Measurements from ENCODE around the gene KLK3.
"Not testable (repeated sequence)": the region's sequence is repeated elsewhere in the genome, so short reads cannot be mapped to it uniquely, and the experiment has no call there.

The KLK3 gene

DNA sequence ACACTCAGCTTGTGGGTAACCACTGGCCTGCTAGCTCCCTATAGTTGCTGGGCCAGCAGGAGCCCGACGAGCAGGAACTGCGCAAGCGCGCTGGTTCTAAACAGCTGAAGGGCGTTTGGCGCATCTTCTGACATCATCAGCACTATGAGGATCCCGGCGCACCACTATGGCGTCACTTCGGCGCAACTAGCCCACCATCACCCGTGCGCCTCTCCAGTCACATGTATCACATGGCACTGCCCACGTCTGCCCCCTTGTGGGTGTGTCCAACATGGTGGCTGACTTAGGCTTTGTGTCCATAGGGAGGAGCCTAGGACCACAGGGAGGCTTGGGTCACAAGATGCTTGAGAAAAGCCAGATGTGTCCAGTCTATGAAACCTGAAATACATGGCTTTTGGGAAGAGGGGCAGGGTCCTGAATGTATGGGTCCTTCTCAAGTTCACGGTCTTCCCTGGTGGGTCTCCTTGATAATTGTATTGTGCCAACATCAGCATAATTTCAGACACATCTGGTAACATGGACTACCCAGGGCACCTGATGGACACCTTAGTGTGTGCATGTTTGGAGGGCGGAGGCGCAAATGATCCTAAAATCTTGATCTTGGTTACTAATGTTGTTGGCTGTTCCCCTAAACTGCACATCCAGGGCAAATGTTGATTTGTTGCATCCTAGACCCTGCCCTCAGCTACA is 38.5 kb downstream of the KLK3 start:
- Histone ChIP-seq H3K36me3 (no peaks in the 10 kb centered on the region), H3K4me3 (ENCODE audit: low read depth, low read length) (no peak overlapping the region), H3K9me3 (ENCODE audit: severe bottlenecking) (peaks cover 12% of the 10 kb centered on the region), H3K27me3 (ENCODE audit: insufficient read depth, low read depth, severe bottlenecking) (peaks cover 79% of the 10 kb centered on the region), H3K27ac (no peak overlapping the region)
- TF ChIP-seq, protein P1, sequence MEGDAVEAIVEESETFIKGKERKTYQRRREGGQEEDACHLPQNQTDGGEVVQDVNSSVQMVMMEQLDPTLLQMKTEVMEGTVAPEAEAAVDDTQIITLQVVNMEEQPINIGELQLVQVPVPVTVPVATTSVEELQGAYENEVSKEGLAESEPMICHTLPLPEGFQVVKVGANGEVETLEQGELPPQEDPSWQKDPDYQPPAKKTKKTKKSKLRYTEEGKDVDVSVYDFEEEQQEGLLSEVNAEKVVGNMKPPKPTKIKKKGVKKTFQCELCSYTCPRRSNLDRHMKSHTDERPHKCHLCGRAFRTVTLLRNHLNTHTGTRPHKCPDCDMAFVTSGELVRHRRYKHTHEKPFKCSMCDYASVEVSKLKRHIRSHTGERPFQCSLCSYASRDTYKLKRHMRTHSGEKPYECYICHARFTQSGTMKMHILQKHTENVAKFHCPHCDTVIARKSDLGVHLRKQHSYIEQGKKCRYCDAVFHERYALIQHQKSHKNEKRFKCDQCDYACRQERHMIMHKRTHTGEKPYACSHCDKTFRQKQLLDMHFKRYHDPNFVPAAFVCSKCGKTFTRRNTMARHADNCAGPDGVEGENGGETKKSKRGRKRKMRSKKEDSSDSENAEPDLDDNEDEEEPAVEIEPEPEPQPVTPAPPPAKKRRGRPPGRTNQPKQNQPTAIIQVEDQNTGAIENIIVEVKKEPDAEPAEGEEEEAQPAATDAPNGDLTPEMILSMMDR (IDR thresholded peaks at IDR 0.05; ENCODE audit: low read depth, low read length) = peak; percentile 12; the same call in 1 of the 2 replicates
- peak; percentile 22 for DNase-seq

- no peak overlapping the region for H3K27ac ChIP-seq
These were observed 40.0 kb downstream of the KLK3 start for GRCh38 chr19:50894478-50895356.

DNA sequence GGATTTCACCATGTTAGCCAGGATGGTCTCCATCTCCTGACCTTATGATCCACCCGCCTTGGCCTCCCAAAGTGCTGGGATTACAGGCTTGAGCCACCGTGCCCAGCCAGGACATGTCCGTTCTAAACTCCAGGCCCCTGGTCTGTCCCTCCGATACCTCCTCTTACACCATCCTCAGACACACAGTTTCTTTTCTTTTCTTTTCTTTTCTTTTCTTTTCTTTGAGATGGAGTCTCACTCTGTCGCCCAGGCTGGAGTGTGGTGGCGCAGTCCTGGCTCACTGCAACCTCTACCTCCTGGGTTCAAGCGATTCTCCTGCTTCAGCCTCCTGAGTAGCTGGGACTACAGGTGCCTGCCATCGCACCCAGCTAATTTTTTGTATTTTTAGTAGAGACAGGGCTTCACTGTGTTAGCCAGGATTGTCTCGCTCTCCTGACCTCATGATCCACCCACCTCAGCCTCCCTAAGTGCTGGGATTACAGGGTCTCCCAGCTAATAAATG is 41.4 kb downstream of the KLK3 start:
- DNase-seq; H3K36me3 ChIP-seq; H3K4me3 ChIP-seq (ENCODE audit: low read depth, low read length); H3K27ac ChIP-seq: not testable (repeated sequence)
- Histone ChIP-seq H3K9me3 (ENCODE audit: severe bottlenecking) (peaks cover 12% of the 10 kb centered on the region), H3K27me3 (ENCODE audit: insufficient read depth, low read depth, severe bottlenecking) (peaks cover 71% of the 10 kb centered on the region)

More at GRCh38 chr19:50894478-50895356, 40.0 kb downstream of the KLK3 start:
- TF ChIP-seq, protein P1 (IDR thresholded peaks at IDR 0.05; ENCODE audit: low read depth, low read length) = no peak
- peaks cover 78% of the 10 kb centered on the region for H3K27me3 ChIP-seq (ENCODE audit: insufficient read depth, low read depth, severe bottlenecking)
- peaks cover 12% of the 10 kb centered on the region for H3K9me3 ChIP-seq (ENCODE audit: severe bottlenecking)
- no peak for DNase-seq
- no peaks in the 10 kb centered on the region for H3K36me3 ChIP-seq
- no peak overlapping the region for H3K4me3 ChIP-seq (ENCODE audit: low read depth, low read length)

DNA sequence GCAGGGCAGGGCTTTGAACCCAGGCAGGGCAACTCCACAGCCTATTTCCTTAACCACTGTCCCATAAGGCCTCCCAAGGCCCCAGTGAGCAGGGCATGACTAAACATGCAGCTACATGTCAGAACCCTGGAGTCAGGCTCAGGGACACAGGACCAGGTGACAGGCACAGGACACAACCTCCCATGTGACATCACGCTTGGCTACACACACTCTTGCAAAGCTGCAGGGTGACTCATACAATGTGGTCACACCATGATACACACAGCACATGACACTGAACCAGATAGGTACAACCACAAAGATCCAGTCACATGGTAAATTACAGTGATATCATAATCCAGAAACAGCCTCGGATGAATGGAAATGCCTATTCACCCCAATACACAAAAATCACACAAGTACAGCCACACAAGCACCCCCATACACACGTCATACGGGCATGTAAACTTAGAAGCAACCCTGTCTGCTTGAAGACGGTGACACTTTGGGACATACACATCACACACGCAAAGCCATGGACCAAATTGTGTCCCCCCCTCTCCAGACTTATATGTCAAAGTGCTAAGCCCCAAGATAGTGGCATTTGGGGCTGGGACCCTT is 42.0 kb downstream of the KLK3 start:
- Histone ChIP-seq H3K36me3 (no peaks in the 10 kb centered on the region), H3K9me3 (ENCODE audit: severe bottlenecking) (peaks cover 12% of the 10 kb centered on the region), H3K27ac (no peak overlapping the region), H3K27me3 (ENCODE audit: insufficient read depth, low read depth, severe bottlenecking) (peaks cover 73% of the 10 kb centered on the region), H3K4me3 (ENCODE audit: low read depth, low read length) (no peak overlapping the region)
- DNase-seq = peak; percentile 51
- TF ChIP-seq, protein P1 (IDR thresholded peaks at IDR 0.05; ENCODE audit: low read depth, low read length) = no peak

GRCh38 chr19:50897191-50897607 is 42.5 kb downstream of the KLK3 start:
- Histone ChIP-seq H3K27me3 (ENCODE audit: insufficient read depth, low read depth, severe bottlenecking) (peaks cover 69% of the 10 kb centered on the region), H3K9me3 (ENCODE audit: severe bottlenecking) (peaks cover 12% of the 10 kb centered on the region), H3K27ac (no peak overlapping the region), H3K4me3 (ENCODE audit: low read depth, low read length) (no peak overlapping the region), H3K36me3 (no peaks in the 10 kb centered on the region)
- no peak for DNase-seq
- TF ChIP-seq, protein P1 (IDR thresholded peaks at IDR 0.05; ENCODE audit: low read depth, low read length) = no peak

DNA sequence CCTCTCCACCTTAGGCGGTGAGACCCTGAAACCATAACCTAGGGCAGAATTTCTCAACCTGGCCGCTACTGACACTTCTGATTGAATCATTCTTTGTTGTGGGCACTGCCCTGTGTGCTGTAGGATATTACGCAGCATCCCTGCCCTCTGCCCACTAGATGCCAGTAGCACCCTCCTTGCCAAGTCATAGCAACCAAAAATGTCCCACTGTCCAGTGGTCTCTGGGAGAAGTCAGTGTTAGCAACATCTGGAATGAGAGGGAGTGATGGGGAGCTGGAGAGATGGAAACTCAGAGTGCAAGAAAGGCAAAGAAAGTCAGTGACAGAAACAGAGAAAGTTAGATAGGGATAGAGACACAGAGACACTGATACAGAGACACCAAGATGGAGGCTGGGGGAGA is 42.9 kb downstream of the KLK3 start:
- peaks cover 12% of the 10 kb centered on the region for H3K9me3 ChIP-seq (ENCODE audit: severe bottlenecking)
- H3K4me3 ChIP-seq (ENCODE audit: low read depth, low read length) = no peak overlapping the region
- no peaks in the 10 kb centered on the region for H3K36me3 ChIP-seq
- H3K27ac ChIP-seq = no peak overlapping the region
- no peak for DNase-seq
- TF ChIP-seq, protein P1 (IDR thresholded peaks at IDR 0.05; ENCODE audit: low read depth, low read length) = no peak
- peaks cover 69% of the 10 kb centered on the region for H3K27me3 ChIP-seq (ENCODE audit: insufficient read depth, low read depth, severe bottlenecking)
